T-cell (primary cell): ENCODE measurements around the gene TFCP2L1. TPM values are rescaled to one million over a fixed set of nuclear protein-coding genes. Genes with fewer than 3 reads are reported as not detected.

Source experiments
- ATAC-seq, 4 experiments: fragments of 200-7000 bp in 3 of 4; fragments of 150-1000 bp in 1 of 4; cut with Tn5 transposase; replicated peaks in 1 of 4; 1 replicate in 3 of 4; 2 replicates in 1 of 4; pipeline ENCODE4 v1.10.0; 2021; ENCODE audit warnings: moderate library complexity in 3 of 4, mild to moderate bottlenecking in 2 of 4, moderate number of reproducible peaks in 1 of 4
- CTCF ChIA-PET, 2 donors: fragments of 300-600 bp; sonication (Branson Sonifier 250); formaldehyde crosslinking; loops; one replicate each; lab custom pipeline; 2022; ENCODE audit warnings: antibody characterized with exemption in 2 of 2; lab: Charles Lee
- POLR2A ChIA-PET, 2 donors: fragments of 300-600 bp; sonication (Branson Sonifier 250); formaldehyde crosslinking; loops; one replicate each; lab custom pipeline; 2022; ENCODE audit warnings: antibody characterized with exemption in 2 of 2; lab: Charles Lee
- DNase-seq, 35 experiments: peaks; one replicate each; pipeline versions ENCODE4 v3.0.0 to v3.0.0-alpha.2; 2013 to 2023
- H3K27ac ChIP-seq: one replicate; pipeline ENCODE4 v1.5.1; 2013; ENCODE audit warnings: low read length
- H3K27me3 ChIP-seq, 2 experiments: replicated peaks in 1 of 2; 1 replicate in 1 of 2; 2 replicates in 1 of 2; pipeline versions ENCODE4 v1.6.1 to v1.7.0; 2013; ENCODE audit warnings: low read length in 1 of 2, mixed read lengths in 1 of 2; ENCODE audit not compliant: control insufficient read depth in 2 of 2, insufficient read depth in 2 of 2; ENCODE audit errors: extremely low read depth in 1 of 2
- H3K36me3 ChIP-seq, 2 donors: 1 replicate in 1 of 2; 2 replicates in 1 of 2; pipeline versions ENCODE4 v1.6.1 to v1.7.0; 2013; ENCODE audit warnings: low read length in 1 of 2; ENCODE audit not compliant: control insufficient read depth in 2 of 2, insufficient read depth in 1 of 2; ENCODE audit errors: extremely low read depth in 1 of 2
- H3K4me1 ChIP-seq, 2 experiments: 1 replicate in 1 of 2; 2 replicates in 1 of 2; pipeline versions ENCODE4 v1.6.1 to v1.7.0; 2013; ENCODE audit warnings: low read length in 2 of 2, mixed read lengths in 1 of 2; ENCODE audit not compliant: insufficient read depth in 2 of 2, control insufficient read depth in 1 of 2; ENCODE audit errors: extremely low read depth in 1 of 2
- H3K4me3 ChIP-seq, 2 donors: 1 replicate in 1 of 2; 2 replicates in 1 of 2; pipeline versions ENCODE4 v1.5.1 to v1.7.0; 2013; ENCODE audit warnings: mild to moderate bottlenecking in 2 of 2, low read length in 1 of 2, moderate library complexity in 1 of 2; ENCODE audit not compliant: control insufficient read depth in 1 of 2; ENCODE audit errors: extremely low read depth in 1 of 2
- H3K9me3 ChIP-seq: 2 replicates; pipeline ENCODE4 v1.7.0; 2013
- H3K27ac Mint-ChIP-seq, 2 donors: one replicate each; pipeline ENCODE4 v1.8.0; 2020 to 2021; ENCODE audit warnings: mild to moderate bottlenecking in 2 of 2, mixed read lengths in 2 of 2
- H3K27me3 Mint-ChIP-seq, 2 donors: one replicate each; pipeline ENCODE4 v1.8.0; 2021 to 2022; ENCODE audit warnings: mixed read lengths in 2 of 2
- H3K36me3 Mint-ChIP-seq: one replicate; pipeline ENCODE4 v1.8.0; 2021; ENCODE audit warnings: mixed read lengths
- H3K4me1 Mint-ChIP-seq, 3 donors: one replicate each; pipeline ENCODE4 v1.8.0; 2020 to 2022; ENCODE audit warnings: mixed read lengths in 3 of 3, mild to moderate bottlenecking in 1 of 3
- H3K4me3 Mint-ChIP-seq, 3 donors: one replicate each; pipeline ENCODE4 v1.8.0; 2020 to 2022; ENCODE audit warnings: mild to moderate bottlenecking in 3 of 3, mixed read lengths in 3 of 3, moderate library complexity in 3 of 3
- H3K9me3 Mint-ChIP-seq, 3 donors: one replicate each; pipeline ENCODE4 v1.8.0; 2020 to 2022; ENCODE audit warnings: mixed read lengths in 3 of 3
- WGBS: methylation state at CpG from one replicate; pipeline ENCODE4 v1.1.5; 2013; ENCODE audit warnings: missing lambda C conversion rate; ENCODE audit not compliant: insufficient coverage; 5-methylcytosine and 5-hydroxymethylcytosine counted together
- total RNA-seq, 35 experiments: library from RNA in 6 of 35; stranded (reverse) in 6 of 35; fragments of 120-200 nt in 1 of 35; gene quantifications; one replicate each; pipeline versions ENCODE4 v1.2.1 to v1.2.4 and lab custom pipeline; 2013 to 2026

The TFCP2L1 gene
- total RNA-seq, 5 donors from 2014 or later (not counting 1 experiment from before 2014, with no cell fraction given) = 0.18 to 1.0 (median 0.70) TPM

GRCh38 chr2:121184248-121184862 lies 100.6 kb downstream of the TFCP2L1 start:
- peaks cover 0 to 15% of the 10 kb centered on the region in 2 experiments for H3K27me3 ChIP-seq
- ChIA-PET CTCF (no interaction called here), POLR2A (no interaction called here)
- no peak overlapping the region for H3K4me3 Mint-ChIP-seq
- H3K27me3 Mint-ChIP-seq = peaks cover 0 to 4% of the 10 kb centered on the region in 2 donors
- no peaks in the 10 kb centered on the region for H3K36me3 ChIP-seq
- no peaks in the 10 kb centered on the region for H3K36me3 Mint-ChIP-seq
- H3K4me1 ChIP-seq = no peaks in the 10 kb centered on the region
- H3K4me3 ChIP-seq = no peak overlapping the region
- no peaks in the 10 kb centered on the region for H3K4me1 Mint-ChIP-seq
- H3K27ac ChIP-seq = no peak overlapping the region
- H3K9me3 Mint-ChIP-seq = no peaks in the 10 kb centered on the region
- no peak for ATAC-seq
- no peaks in the 10 kb centered on the region for H3K9me3 ChIP-seq
- H3K27ac Mint-ChIP-seq = no peak overlapping the region
- WGBS = 57% methylated on average over 7 of the region's 7 CpGs
- DNase-seq = no peak

GRCh38 chr2:121182520-121182919 lies 102.5 kb downstream of the TFCP2L1 start:
- ChIA-PET CTCF (no interaction called here), POLR2A (no interaction called here)
- Histone ChIP-seq H3K9me3 (no peaks in the 10 kb centered on the region), H3K27me3 (peaks cover 0 to 11% of the 10 kb centered on the region in 2 experiments), H3K4me3 (no peak overlapping the region), H3K36me3 (no peaks in the 10 kb centered on the region), H3K4me1 (no peaks in the 10 kb centered on the region), H3K27ac (no peak overlapping the region)
- Mint-ChIP-seq H3K27me3 (peaks cover 0 to 1% of the 10 kb centered on the region in 2 donors), H3K36me3 (no peaks in the 10 kb centered on the region), H3K27ac (no peak overlapping the region), H3K4me3 (no peak overlapping the region), H3K9me3 (no peaks in the 10 kb centered on the region), H3K4me1 (no peaks in the 10 kb centered on the region)
- WGBS = 69% methylated on average over 4 of the region's 4 CpGs
- ATAC-seq (no peak), DNase-seq (no peak)

- ATAC-seq = no peak
These were observed 105.5 kb downstream of the TFCP2L1 start for GRCh38 chr2:121179467-121179866.

GRCh38 chr2:121178730-121179129 lies 106.3 kb downstream of the TFCP2L1 start:
- POLR2A ChIA-PET = no interaction called here

More at GRCh38 chr2:121179467-121179866, 105.5 kb downstream of the TFCP2L1 start:
- CTCF ChIA-PET = no interaction called here
- Histone ChIP-seq H3K4me1 (no peaks in the 10 kb centered on the region), H3K27ac (no peak overlapping the region), H3K4me3 (no peak overlapping the region), H3K27me3 (peaks cover 0 to 17% of the 10 kb centered on the region in 2 experiments), H3K9me3 (no peaks in the 10 kb centered on the region), H3K36me3 (no peaks in the 10 kb centered on the region)
- Mint-ChIP-seq H3K36me3 (no peaks in the 10 kb centered on the region), H3K27me3 (peaks cover 4 to 10% of the 10 kb centered on the region in 2 donors), H3K4me1 (no peaks in the 10 kb centered on the region), H3K4me3 (no peak overlapping the region), H3K9me3 (no peaks in the 10 kb centered on the region), H3K27ac (no peak overlapping the region)
- no peak for DNase-seq
- POLR2A ChIA-PET = no interaction called here
- WGBS = 89% methylated on average over 6 of the region's 10 CpGs

GRCh38 chr2:121177896-121178295 lies 107.1 kb downstream of the TFCP2L1 start:
- WGBS = no CpG with 5 or more reads among the region's 1 CpG
- Mint-ChIP-seq H3K36me3 (no peaks in the 10 kb centered on the region), H3K27me3 (peaks cover 8 to 11% of the 10 kb centered on the region in 2 donors), H3K27ac (no peak overlapping the region), H3K4me1 (no peaks in the 10 kb centered on the region), H3K4me3 (no peak overlapping the region), H3K9me3 (no peaks in the 10 kb centered on the region)
- no peak overlapping the region for H3K4me3 ChIP-seq
- no peak for DNase-seq
- no peaks in the 10 kb centered on the region for H3K4me1 ChIP-seq
- H3K27me3 ChIP-seq = peaks cover 0 to 18% of the 10 kb centered on the region in 2 experiments
- no peaks in the 10 kb centered on the region for H3K36me3 ChIP-seq
- H3K9me3 ChIP-seq = no peaks in the 10 kb centered on the region
- no peak overlapping the region for H3K27ac ChIP-seq
- no peak for ATAC-seq
- POLR2A ChIA-PET = no interaction called here
- CTCF ChIA-PET = no interaction called here

More at GRCh38 chr2:121178730-121179129, 106.3 kb downstream of the TFCP2L1 start:
- no peak overlapping the region for H3K4me3 Mint-ChIP-seq
- no peaks in the 10 kb centered on the region for H3K9me3 Mint-ChIP-seq
- Histone ChIP-seq H3K4me3 (no peak overlapping the region), H3K36me3 (no peaks in the 10 kb centered on the region), H3K9me3 (no peaks in the 10 kb centered on the region), H3K4me1 (no peaks in the 10 kb centered on the region), H3K27ac (no peak overlapping the region), H3K27me3 (peaks cover 0 to 13% of the 10 kb centered on the region in 2 experiments)
- CTCF ChIA-PET = no interaction called here
- no peaks in the 10 kb centered on the region for H3K4me1 Mint-ChIP-seq
- H3K27me3 Mint-ChIP-seq = peaks cover 6 to 10% of the 10 kb centered on the region in 2 donors
- H3K27ac Mint-ChIP-seq = no peak overlapping the region
- ATAC-seq = no peak
- 89% methylated on average over 7 of the region's 11 CpGs for WGBS
- H3K36me3 Mint-ChIP-seq = no peaks in the 10 kb centered on the region
- DNase-seq = no peak

GRCh38 chr2:121175326-121175725 lies 109.7 kb downstream of the TFCP2L1 start:
- H3K36me3 Mint-ChIP-seq = no peaks in the 10 kb centered on the region
- ChIA-PET CTCF (no interaction called here), POLR2A (no interaction called here)
- Histone ChIP-seq H3K9me3 (no peaks in the 10 kb centered on the region), H3K4me3 (no peak overlapping the region), H3K27me3 (peaks cover 0 to 25% of the 10 kb centered on the region in 2 experiments), H3K27ac (no peak overlapping the region), H3K36me3 (no peaks in the 10 kb centered on the region), H3K4me1 (no peaks in the 10 kb centered on the region)
- no peak overlapping the region for H3K4me3 Mint-ChIP-seq
- WGBS = 82% methylated on average over 9 of the region's 10 CpGs
- H3K9me3 Mint-ChIP-seq = peaks cover 6 to 11% (median 7%) of the 10 kb centered on the region in 3 donors
- peaks cover 8 to 22% of the 10 kb centered on the region in 2 donors for H3K27me3 Mint-ChIP-seq
- no peaks in the 10 kb centered on the region for H3K4me1 Mint-ChIP-seq
- H3K27ac Mint-ChIP-seq = no peak overlapping the region
- DNase-seq (no peak), ATAC-seq (no peak)
